ENCODE data around the gene PHLDB3. TPM values are rescaled to one million over a fixed set of nuclear protein-coding genes. Genes with fewer than 3 reads are reported as not detected.

The PHLDB3 gene
- 12.1 and 17.5 TPM in 2 replicates for total RNA-seq

DNA sequence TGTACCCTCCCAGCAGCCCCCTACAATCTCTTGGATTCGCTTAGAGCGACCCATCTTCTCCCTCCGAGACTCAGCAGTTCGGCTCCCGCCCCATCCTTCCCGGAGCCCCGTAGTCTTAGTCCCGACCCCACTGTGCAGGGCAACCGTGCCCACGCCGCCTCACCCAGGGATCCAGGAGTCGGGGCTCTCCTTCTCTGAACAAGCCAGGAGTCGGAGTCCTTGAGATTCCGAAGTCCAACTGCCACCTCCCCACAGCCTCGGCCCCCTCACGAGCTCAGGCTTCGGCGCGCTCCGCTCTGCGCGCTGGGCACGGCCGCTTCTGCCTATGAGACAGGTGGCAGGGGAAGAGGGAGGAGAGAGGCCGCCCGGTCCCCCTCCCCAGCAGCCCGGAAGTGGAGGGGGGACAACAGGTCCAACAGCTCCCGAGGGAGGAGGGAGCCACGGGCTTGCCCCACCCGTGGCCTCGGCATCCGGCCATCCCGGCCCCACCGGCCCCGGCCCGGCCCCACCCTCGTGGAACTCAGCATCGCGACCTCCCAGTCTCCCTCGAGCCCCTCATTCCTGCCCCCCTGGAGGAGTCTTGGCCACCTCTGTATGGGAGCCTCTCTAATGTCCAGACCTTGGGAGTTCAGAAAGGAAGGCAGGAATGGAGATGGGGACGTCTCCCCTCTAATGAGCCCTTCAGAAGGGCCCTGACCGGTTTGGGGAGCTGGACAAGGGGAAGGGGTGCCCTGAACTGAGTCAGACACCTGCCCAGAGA is at the start of gene PHLDB3:
PHLDB3 (minus strand) TSS at position 321 of the 760 bp plus-strand sequence. CDS start 628 bp downstream, outside the sequence.

DNA sequence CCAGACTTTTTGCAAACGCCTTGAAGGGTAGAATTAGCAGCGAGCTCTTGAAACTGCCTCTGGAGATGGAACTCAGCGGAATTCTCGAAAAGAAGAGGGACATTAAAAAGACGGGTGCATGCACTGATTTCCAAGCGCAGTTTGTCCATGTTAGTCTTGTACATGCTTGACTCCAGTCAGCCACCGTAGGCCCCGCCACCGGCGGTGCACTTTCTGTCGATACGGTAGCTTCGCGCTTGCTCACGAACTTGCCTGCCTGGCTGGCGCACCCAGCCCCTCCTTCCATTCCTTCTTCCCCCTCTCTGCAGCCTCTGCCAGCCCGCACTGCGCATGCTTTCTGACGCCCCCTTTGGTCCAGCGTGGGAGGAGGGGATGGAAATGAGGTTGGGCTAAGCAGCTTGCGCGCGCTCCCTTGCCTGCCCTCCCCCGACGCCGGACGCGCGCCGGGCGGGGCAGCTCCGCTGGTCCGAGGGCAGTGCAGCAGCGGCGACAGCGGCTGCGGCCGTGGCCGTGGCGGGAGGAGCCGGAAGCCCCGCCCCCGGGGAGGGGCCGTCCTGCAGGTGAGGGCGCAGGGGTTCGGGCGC is 28.5 kb upstream of the PHLDB3 start, which contains the start of gene ZNF575:
ZNF575 (plus strand) TSS at position 227 of the 584 bp plus-strand sequence. CDS start 1,235 bp downstream, outside the sequence.

DNA sequence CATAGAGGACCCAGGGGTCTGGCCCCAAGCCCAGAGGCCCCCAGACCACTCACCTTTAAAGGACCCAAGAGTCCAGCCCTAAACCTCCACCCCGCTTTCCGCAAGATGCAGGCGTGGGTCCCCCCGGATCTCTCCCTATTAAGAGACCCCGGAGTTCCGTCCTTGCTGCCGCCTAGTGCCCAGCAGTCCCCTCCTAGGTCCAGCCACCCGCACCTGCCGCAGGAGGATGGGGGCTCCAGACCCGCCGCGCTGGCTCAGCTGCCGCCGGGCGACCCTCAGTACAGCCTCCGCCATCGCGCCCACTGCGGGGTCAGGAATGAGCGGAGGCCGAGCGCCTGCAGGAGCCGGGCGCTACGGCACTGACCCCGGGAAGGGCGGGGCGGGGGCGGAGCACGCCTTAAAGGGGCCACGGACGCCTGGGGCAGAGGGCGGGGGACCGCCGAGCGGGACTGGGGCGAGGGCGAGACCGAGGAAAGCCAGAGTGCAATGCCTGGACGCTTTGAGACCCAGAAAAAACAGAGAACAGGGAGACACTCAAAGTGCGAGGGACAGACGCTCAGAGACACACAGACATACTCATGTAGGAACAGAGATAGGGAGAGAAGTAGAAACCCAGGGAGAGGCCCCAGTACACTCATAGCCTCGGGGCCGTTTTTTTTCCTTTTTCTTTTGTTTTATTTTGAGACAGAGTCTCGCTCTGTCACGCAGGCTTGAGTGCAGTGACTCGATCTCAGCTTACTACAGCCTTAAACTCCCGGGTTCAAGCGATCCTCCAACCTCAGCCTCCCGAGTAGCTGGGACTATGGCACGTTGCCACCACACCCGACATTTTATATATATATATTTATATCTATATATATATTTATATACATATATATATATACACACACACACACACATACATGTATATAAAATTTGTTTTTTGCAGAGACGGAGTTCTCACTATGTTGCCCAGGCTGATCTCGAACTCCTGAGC is 22.6 kb upstream of the PHLDB3 start, which contains the start of gene ETHE1:
ETHE1 (minus strand) TSS at position 318 of the 976 bp plus-strand sequence; CDS start at position 294, 24 bp downstream.

DNA sequence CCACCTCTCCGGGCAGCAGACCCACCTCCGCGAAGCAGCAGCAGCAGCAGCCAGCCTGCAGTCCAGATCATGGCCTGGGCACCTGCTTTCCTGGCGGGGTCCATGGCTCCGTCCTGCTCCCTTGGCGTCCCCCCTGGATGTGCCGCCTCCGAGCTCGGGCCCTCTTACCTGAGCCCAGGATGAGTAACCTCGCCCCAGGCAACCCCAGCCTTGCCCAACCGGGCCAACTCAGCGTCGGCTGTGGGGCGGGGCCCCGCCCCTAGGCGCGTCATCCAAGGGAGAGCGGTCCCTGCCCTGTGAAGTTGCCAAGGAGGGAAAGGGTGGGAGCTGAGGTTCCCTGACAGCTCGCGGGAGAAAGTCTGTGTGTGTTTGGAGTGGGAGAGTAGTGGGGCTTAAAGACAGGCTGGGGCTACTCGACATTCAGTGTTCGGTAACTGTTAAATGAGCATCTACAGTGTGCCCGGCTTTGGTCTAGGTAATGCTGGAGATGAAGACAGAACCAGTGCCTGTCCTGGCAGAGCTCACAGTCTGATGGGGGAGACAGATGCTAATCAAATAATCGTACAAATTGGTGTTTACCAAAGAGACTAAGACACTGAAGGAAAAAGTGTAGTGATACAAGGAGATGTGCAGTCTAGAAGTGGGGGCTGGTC is 39.0 kb downstream of the PHLDB3 start, which contains the start of gene LYPD3:
LYPD3 (minus strand) TSS at position 141 of the 653 bp plus-strand sequence; CDS start at position 104, 37 bp downstream.

Other genes starting within 250 kb of the PHLDB3 start
- gene PSG9, start 235.2 kb downstream of the PHLDB3 start, total RNA-seq = 0.13 TPM in 1 of 2 replicates, not detected in the other
- gene CD177, start 151.1 kb downstream of the PHLDB3 start, total RNA-seq = 0.76 TPM in 1 of 2 replicates, not detected in the other
- not detected in 2 replicates for gene TEX101, start 89.9 kb downstream of the PHLDB3 start, total RNA-seq
- gene LYPD3, start 39.1 kb downstream of the PHLDB3 start, total RNA-seq = not detected in 2 replicates
- 55.6 and 78.9 TPM in 2 replicates for gene ETHE1, start 22.5 kb upstream of the PHLDB3 start, total RNA-seq
- gene ZNF575, start 28.4 kb upstream of the PHLDB3 start, total RNA-seq = 0.26 and 0.36 TPM in 2 replicates
- gene XRCC1, start 70.8 kb upstream of the PHLDB3 start, total RNA-seq = 10.9 and 15.0 TPM in 2 replicates
- gene PINLYP, start 71.1 kb upstream of the PHLDB3 start, total RNA-seq = 0.76 and 1.3 TPM in 2 replicates
- gene IRGQ, start 91.4 kb upstream of the PHLDB3 start, total RNA-seq = 20.1 and 29.3 TPM in 2 replicates
- gene ZNF576, start 91.8 kb upstream of the PHLDB3 start, total RNA-seq = 9.7 and 11.1 TPM in 2 replicates
- gene SRRM5, start 107.3 kb upstream of the PHLDB3 start, total RNA-seq = 0.03 TPM in 1 of 2 replicates, not detected in the other
- gene ZNF428, start 114.9 kb upstream of the PHLDB3 start, total RNA-seq = 28.0 and 29.2 TPM in 2 replicates
- gene CADM4, start 135.1 kb upstream of the PHLDB3 start, total RNA-seq = 4.3 and 5.6 TPM in 2 replicates
- gene PLAUR, start 165.4 kb upstream of the PHLDB3 start, total RNA-seq = 87.8 and 131 TPM in 2 replicates
- gene IRGC, start 211.3 kb upstream of the PHLDB3 start, total RNA-seq = not detected in 2 replicates